Lung (tissue), 12 donors: ENCODE data around the gene EVI5. TPM values are rescaled to one million over a fixed set of nuclear protein-coding genes. Genes with fewer than 3 reads are reported as not detected.
"Not testable (repeated sequence)": the region's sequence is repeated elsewhere in the genome, so short reads cannot be mapped to it uniquely, and the experiment has no call there.

Source experiments
- ATAC-seq: fragments of 200-7000 bp; cut with Tn5 transposase; one replicate; pipeline ENCODE4 v1.9.1; 2020; ENCODE audit warnings: moderate number of reproducible peaks; ENCODE audit not compliant: insufficient read depth, low FRiP score
- DNase-seq, 3 donors: peaks; one replicate each; pipeline ENCODE4 v3.0.0-alpha.2; 2013 to 2017
- H3K27ac ChIP-seq, 2 donors: one replicate each; pipeline ENCODE4 v1.5.1; 2013; ENCODE audit warnings: mild to moderate bottlenecking in 2 of 2, moderate library complexity in 2 of 2, control low read depth in 1 of 2, inconsistent platforms in 1 of 2, low read depth in 1 of 2, low read length in 1 of 2
- H3K27me3 ChIP-seq, 3 donors: one replicate each; pipeline ENCODE4 v1.5.1; 2013; ENCODE audit warnings: low read length in 2 of 3; ENCODE audit not compliant: control insufficient read depth in 3 of 3, insufficient read depth in 3 of 3
- H3K36me3 ChIP-seq, 4 donors: one replicate each; pipeline ENCODE4 v1.5.1; 2013; ENCODE audit warnings: low read length in 4 of 4, mild to moderate bottlenecking in 1 of 4, moderate library complexity in 1 of 4; ENCODE audit not compliant: control insufficient read depth in 4 of 4, insufficient read depth in 4 of 4
- H3K4me1 ChIP-seq, 5 donors: one replicate each; pipeline ENCODE4 v1.5.1; 2013; ENCODE audit warnings: low read length in 5 of 5, mild to moderate bottlenecking in 2 of 5, moderate library complexity in 1 of 5; ENCODE audit not compliant: control insufficient read depth in 5 of 5, insufficient read depth in 5 of 5
- H3K4me3 ChIP-seq: one replicate; pipeline ENCODE4 v1.5.1; 2013; ENCODE audit warnings: mild to moderate bottlenecking, control low read depth, moderate library complexity
- H3K9ac ChIP-seq, 2 donors: one replicate each; pipeline ENCODE4 v1.5.1; 2013; ENCODE audit warnings: low read length in 2 of 2, control low read depth in 1 of 2; ENCODE audit not compliant: insufficient read depth in 1 of 2
- H3K9me3 ChIP-seq, 4 donors: one replicate each; pipeline ENCODE4 v1.5.1; 2013; ENCODE audit warnings: low read length in 3 of 4, mild to moderate bottlenecking in 1 of 4, moderate library complexity in 1 of 4; ENCODE audit not compliant: control insufficient read depth in 4 of 4, insufficient read depth in 3 of 4
- WGBS, 2 donors: extraction: QIAGEN DNeasy Blood & Tissue Kit; methylation state at CpG; one replicate each; pipeline ENCODE4 v1.1.7; 2013; 5-methylcytosine and 5-hydroxymethylcytosine counted together
- polyA plus RNA-seq, 2 donors: library from polyadenylated mRNA; stranded (reverse); fragments of 200-250 nt; gene quantifications; one replicate each; pipeline ENCODE4 v1.2.1, GENCODE V29; 2013
- total RNA-seq, 2 donors: library from RNA; depleted of rRNA in 1 of 2; stranded (reverse); fragments of >200 nt in 1 of 2; gene quantifications; one replicate each; pipeline ENCODE4 v1.2.1, GENCODE V29; 2014 to 2021
- TF ChIP-seq, protein P1 (sequence below): IDR thresholded peaks from 2 replicates; pipeline ENCODE4 v1.5.1; 2012; ENCODE audit warnings: mild to moderate bottlenecking; ENCODE audit errors: control extremely low read depth, extremely low read depth
- donor health status: control.
- donor health status: control.
- donor health status: Bipolar disorder and iron deficiency.
- donor health status: healthy.
- donor health status: DM: yes; HTN: yes; CAD: no.

EVI5 gene
- total and polyA plus RNA-seq, 4 donors = 4.9 to 88.8 (median 25.1) TPM

DNA sequence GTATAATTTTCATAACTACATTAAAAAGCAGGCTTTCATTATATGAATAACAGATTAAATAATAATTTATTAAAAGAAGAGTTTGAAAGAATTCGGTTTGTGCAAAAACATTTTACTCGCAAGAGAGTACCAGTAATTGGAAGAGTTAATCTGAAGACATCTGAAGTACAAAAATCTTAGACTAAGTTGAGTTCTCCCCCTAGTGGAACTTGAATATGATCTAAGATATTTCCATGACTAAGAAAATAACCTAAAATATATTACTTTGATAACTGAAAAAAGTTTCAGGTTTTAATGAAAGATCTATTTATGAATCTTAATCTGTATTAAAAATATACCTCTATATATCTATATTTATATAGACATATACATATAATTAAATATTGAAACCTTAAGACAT, 185.7 kb downstream of the EVI5 start:
- TF ChIP-seq, protein P1, sequence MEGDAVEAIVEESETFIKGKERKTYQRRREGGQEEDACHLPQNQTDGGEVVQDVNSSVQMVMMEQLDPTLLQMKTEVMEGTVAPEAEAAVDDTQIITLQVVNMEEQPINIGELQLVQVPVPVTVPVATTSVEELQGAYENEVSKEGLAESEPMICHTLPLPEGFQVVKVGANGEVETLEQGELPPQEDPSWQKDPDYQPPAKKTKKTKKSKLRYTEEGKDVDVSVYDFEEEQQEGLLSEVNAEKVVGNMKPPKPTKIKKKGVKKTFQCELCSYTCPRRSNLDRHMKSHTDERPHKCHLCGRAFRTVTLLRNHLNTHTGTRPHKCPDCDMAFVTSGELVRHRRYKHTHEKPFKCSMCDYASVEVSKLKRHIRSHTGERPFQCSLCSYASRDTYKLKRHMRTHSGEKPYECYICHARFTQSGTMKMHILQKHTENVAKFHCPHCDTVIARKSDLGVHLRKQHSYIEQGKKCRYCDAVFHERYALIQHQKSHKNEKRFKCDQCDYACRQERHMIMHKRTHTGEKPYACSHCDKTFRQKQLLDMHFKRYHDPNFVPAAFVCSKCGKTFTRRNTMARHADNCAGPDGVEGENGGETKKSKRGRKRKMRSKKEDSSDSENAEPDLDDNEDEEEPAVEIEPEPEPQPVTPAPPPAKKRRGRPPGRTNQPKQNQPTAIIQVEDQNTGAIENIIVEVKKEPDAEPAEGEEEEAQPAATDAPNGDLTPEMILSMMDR = peak; percentile 22
- Histone ChIP-seq H3K9ac (no peak overlapping the region), H3K36me3 (peaks cover 0 to 10% (median 1%) of the 10 kb centered on the region in 4 donors), H3K27me3 (no peaks in the 10 kb centered on the region), H3K4me1 (no peaks in the 10 kb centered on the region), H3K9me3 (no peaks in the 10 kb centered on the region), H3K27ac (no peak overlapping the region), H3K4me3 (no peak overlapping the region)
- ATAC-seq = no peak
- DNase-seq = peak in 2 of 3 donors; percentile 32 to 53
- 15 to 55% methylated on average over 2 of the region's 2 CpGs for WGBS, 2 donors

DNA sequence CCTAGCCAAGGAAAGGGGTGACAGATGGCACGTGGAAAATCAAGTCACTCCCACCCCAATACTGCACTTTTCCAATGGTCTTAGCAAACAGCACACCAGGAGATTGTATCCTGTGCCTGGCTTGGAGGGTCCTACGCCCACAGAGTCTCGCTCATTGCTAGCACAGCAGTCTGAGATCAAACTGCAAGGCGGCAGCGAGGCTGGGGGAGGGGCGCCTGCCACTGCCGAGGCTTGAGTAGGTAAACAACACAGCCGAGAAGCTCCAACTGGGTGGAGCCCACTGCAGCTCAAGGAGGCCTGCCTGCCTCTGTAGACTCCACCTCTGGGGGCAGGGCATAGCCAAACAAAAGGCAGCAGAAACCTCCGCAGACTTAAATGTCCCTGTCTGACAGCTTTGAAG, 195.5 kb downstream of the EVI5 start:
- not testable (repeated sequence) for ATAC-seq, H3K27me3 ChIP-seq, H3K4me3 ChIP-seq, DNase-seq, H3K27ac ChIP-seq, H3K9ac ChIP-seq, H3K36me3 ChIP-seq, H3K4me1 ChIP-seq, H3K9me3 ChIP-seq
- WGBS, 2 donors = 86 to 91% methylated on average over 9 of the region's 9 CpGs

DNA sequence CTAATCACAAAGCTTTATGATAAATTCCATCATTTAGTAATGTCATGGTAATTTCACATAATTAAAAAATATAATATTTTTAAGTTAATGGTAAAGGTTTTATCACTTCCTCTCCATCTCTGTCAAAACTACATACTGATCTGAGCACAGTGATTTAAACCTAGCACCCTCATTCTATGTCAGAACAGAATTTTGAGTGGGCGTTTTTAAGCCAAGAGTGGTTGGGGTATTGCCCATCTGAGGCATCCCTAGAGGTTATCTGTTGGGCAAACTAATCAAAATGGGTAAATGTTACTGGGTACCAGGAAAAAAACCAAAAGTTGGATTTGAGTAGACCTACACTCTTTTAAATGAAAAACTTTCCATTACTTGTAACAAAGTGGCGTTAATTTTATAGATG, 197.5 kb downstream of the EVI5 start:
- H3K4me1 ChIP-seq = no peaks in the 10 kb centered on the region
- 93 to 97% methylated on average over 2 of the region's 2 CpGs for WGBS, 2 donors
- TF ChIP-seq, protein P1 = no peak
- ATAC-seq (no peak), DNase-seq (no peak)
- no peaks in the 10 kb centered on the region for H3K27me3 ChIP-seq
- H3K36me3 ChIP-seq = peaks cover 0 to 5% (median 4%) of the 10 kb centered on the region in 4 donors
- no peak overlapping the region for H3K27ac ChIP-seq
- peaks cover 0 to 3% (median 1%) of the 10 kb centered on the region in 4 donors for H3K9me3 ChIP-seq
- no peak overlapping the region for H3K9ac ChIP-seq
- no peak overlapping the region for H3K4me3 ChIP-seq

DNA sequence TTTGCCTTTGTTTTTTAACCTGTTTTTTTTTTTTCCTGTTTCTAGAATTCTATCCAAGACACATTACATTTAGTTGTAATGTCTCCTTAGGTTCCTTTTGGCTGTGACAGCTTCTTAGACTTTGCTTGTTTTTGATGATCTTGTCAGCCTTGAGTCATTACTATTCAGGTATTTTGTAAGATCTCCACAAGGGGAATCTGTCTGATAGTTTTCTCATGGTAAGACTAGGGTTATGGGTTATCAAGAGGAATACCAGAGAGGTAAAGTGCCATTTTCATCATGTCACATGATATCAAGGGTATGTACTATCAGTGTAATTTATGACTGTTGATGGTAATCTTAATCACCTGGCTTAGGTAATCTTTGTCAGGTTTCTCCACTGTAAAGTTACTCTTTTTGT, 199.1 kb downstream of the EVI5 start:
- no peak for ATAC-seq
- DNase-seq = no peak
- TF ChIP-seq, protein P1 = no peak

DNA sequence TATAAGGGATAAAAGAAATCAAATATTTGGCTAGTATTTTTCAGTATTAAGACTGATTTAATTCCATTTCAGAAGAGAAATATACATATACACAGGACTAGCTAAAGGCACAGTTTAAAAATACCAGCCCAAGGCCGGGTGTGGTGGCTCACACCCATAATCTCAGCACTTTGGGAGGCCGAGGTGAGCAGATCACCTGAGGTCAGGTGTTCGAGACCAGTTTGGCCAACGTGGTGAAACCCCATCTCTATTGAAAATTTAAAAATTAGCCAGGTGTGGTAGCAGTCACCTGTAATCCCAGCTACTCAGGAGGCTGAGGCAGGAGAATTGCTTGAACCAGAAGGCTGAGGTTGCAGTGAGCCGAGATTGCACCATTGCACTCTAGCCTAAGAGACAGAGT, 200.1 kb downstream of the EVI5 start:
- not testable (repeated sequence) for H3K4me3 ChIP-seq, H3K9me3 ChIP-seq, H3K27ac ChIP-seq, H3K36me3 ChIP-seq, ATAC-seq, H3K4me1 ChIP-seq, H3K9ac ChIP-seq, DNase-seq, H3K27me3 ChIP-seq
- WGBS, 2 donors = 86 to 89% methylated on average over 5 of the region's 5 CpGs

More for the DNA sequence above, 199.1 kb downstream of the EVI5 start:
- H3K4me3 ChIP-seq = no peak overlapping the region
- H3K27me3 ChIP-seq = no peaks in the 10 kb centered on the region
- H3K36me3 ChIP-seq = peaks cover 3 to 8% (median 6%) of the 10 kb centered on the region in 4 donors
- no peaks in the 10 kb centered on the region for H3K4me1 ChIP-seq
- H3K9me3 ChIP-seq = peaks cover 0 to 3% (median 1%) of the 10 kb centered on the region in 4 donors
- H3K9ac ChIP-seq = no peak overlapping the region
- H3K27ac ChIP-seq = no peak overlapping the region
